Smooth muscle cell (in vitro differentiated cells): ENCODE measurements around the gene SEPTIN10. TPM values are rescaled to one million over a fixed set of nuclear protein-coding genes. Genes with fewer than 3 reads are reported as not detected.

Experiments
- DNase-seq: peaks from one replicate; lab custom pipeline; 2025; ENCODE audit not compliant: unreplicated experiment; lab: John Stamatoyannopoulos, UW
- H2AFZ ChIP-seq: fragments of 200-600 bp; sonication (generic); 2 replicates; pipeline ENCODE4 v1.6.0; 2016; ENCODE audit warnings: antibody characterized with exemption, low read depth, mild to moderate bottlenecking
- H3F3A ChIP-seq: fragments of 200-600 bp; sonication (generic); 2 replicates; pipeline ENCODE4 v1.6.0; 2017; ENCODE audit warnings: antibody characterized with exemption, low read depth
- H3K27ac ChIP-seq: fragments of 200-600 bp; sonication (generic); 2 replicates; pipeline ENCODE4 v1.5.1; 2016; ENCODE audit warnings: low read depth, mild to moderate bottlenecking
- H3K27me3 ChIP-seq: fragments of 200-600 bp; sonication (generic); 2 replicates; pipeline ENCODE4 v1.6.1; 2016; ENCODE audit warnings: low read depth, mild to moderate bottlenecking
- H3K36me3 ChIP-seq: fragments of 200-600 bp; sonication (generic); 2 replicates; pipeline ENCODE4 v1.5.1; 2016; ENCODE audit warnings: low read depth
- H3K4me1 ChIP-seq: fragments of 200-600 bp; sonication (generic); 2 replicates; pipeline ENCODE4 v1.5.1; 2016; ENCODE audit warnings: low read depth
- H3K4me2 ChIP-seq: fragments of 200-600 bp; sonication (generic); 2 replicates; pipeline ENCODE4 v1.6.0; 2016; ENCODE audit warnings: mild to moderate bottlenecking
- H3K4me3 ChIP-seq: fragments of 200-600 bp; sonication (generic); 2 replicates; pipeline ENCODE4 v1.5.1; 2016; ENCODE audit warnings: mild to moderate bottlenecking
- H3K79me2 ChIP-seq: fragments of 200-600 bp; sonication (generic); 2 replicates; pipeline ENCODE4 v1.6.0; 2016; ENCODE audit warnings: low read depth, mild to moderate bottlenecking
- H3K9ac ChIP-seq: fragments of 200-600 bp; sonication (generic); 2 replicates; pipeline ENCODE4 v1.6.0; 2016; ENCODE audit warnings: low read depth
- H3K9me3 ChIP-seq: fragments of 200-600 bp; sonication (generic); replicated peaks from 2 replicates; pipeline ENCODE4 v1.5.1; 2016; ENCODE audit warnings: low read depth
- H4K20me1 ChIP-seq: fragments of 200-600 bp; sonication (generic); 2 replicates; pipeline ENCODE4 v1.6.0; 2016; ENCODE audit warnings: low read depth
- CTCF ChIP-seq: fragments of 200-600 bp; sonication (generic); IDR thresholded peaks from 2 replicates; pipeline ENCODE4 v1.5.1; 2017; ENCODE audit warnings: borderline replicate concordance, mild to moderate bottlenecking, antibody characterized with exemption; ENCODE audit not compliant: insufficient read depth, poor library complexity, severe bottlenecking
- WGBS: methylation state at CpG from one replicate; pipeline ENCODE4 v1.1.7; 2016; ENCODE audit warnings: low lambda C conversion rate; 5-methylcytosine and 5-hydroxymethylcytosine counted together
- polyA plus RNA-seq: library from polyadenylated mRNA; unstranded; fragments of >200 nt; fragmentation: Nextera tagmentation; extraction: Ambion mirVana; gene quantifications from 2 replicates; pipeline ENCODE4 v1.2.1, GENCODE V29; 2016
- total RNA-seq: library from RNA; depleted of rRNA; stranded (reverse); fragments of >200 nt; gene quantifications from 2 replicates; pipeline ENCODE4 v1.2.3, GENCODE V29; 2014

The SEPTIN10 gene
- total and polyA plus RNA-seq, 2 experiments from 2014 or later: 39.2 to 92.1 TPM

GRCh38 chr2:109594246-109594885 lies 19.4 kb downstream of the SEPTIN10 start:
- H3K9me3 ChIP-seq: no peaks in the 10 kb centered on the region
- peak overlapping the region; percentile 16 for H3K4me2 ChIP-seq
- 77% methylated on average over 16 of the region's 16 CpGs for WGBS
- no peak for TF ChIP-seq CTCF
- no peak for DNase-seq
- no peak overlapping the region for H3K9ac ChIP-seq
- no peaks in the 10 kb centered on the region for H3K4me1 ChIP-seq
- H3K36me3 ChIP-seq: no peaks in the 10 kb centered on the region
- no peaks in the 10 kb centered on the region for H3K27me3 ChIP-seq
- peaks cover 85% of the 10 kb centered on the region for H3K79me2 ChIP-seq
- H3K4me3 ChIP-seq: no peak overlapping the region
- peaks cover 93% of the 10 kb centered on the region for H4K20me1 ChIP-seq
- H3F3A ChIP-seq: no peaks in the 10 kb centered on the region
- H3K27ac ChIP-seq: no peak overlapping the region
- H2AFZ ChIP-seq: no peak overlapping the region

GRCh38 chr2:109592905-109593304 lies 20.9 kb downstream of the SEPTIN10 start:
- Histone ChIP-seq H3K9me3 (no peaks in the 10 kb centered on the region), H3K79me2 (peaks cover 85% of the 10 kb centered on the region), H2AFZ (no peak overlapping the region), H3K4me2 (no peak overlapping the region), H3F3A (no peaks in the 10 kb centered on the region), H3K9ac (no peak overlapping the region), H3K36me3 (no peaks in the 10 kb centered on the region), H3K27me3 (no peaks in the 10 kb centered on the region), H3K4me1 (no peaks in the 10 kb centered on the region), H3K4me3 (no peak overlapping the region), H4K20me1 (peaks cover 90% of the 10 kb centered on the region), H3K27ac (no peak overlapping the region)
- no peak for TF ChIP-seq CTCF
- no peak for DNase-seq
- WGBS: 98% methylated on average over 3 of the region's 3 CpGs

- Histone ChIP-seq H4K20me1 (peaks cover 91% of the 10 kb centered on the region), H3K79me2 (peaks cover 80% of the 10 kb centered on the region), H3K4me1 (no peaks in the 10 kb centered on the region), H3K9ac (no peak overlapping the region), H3K9me3 (no peaks in the 10 kb centered on the region), H2AFZ (no peak overlapping the region), H3K27me3 (no peaks in the 10 kb centered on the region), H3K4me2 (no peak overlapping the region), H3K27ac (no peak overlapping the region), H3K4me3 (no peak overlapping the region), H3F3A (no peaks in the 10 kb centered on the region), H3K36me3 (no peaks in the 10 kb centered on the region)
- TF ChIP-seq CTCF: no peak
- DNase-seq: no peak
These were observed 22.6 kb downstream of the SEPTIN10 start for GRCh38 chr2:109591206-109591605.

GRCh38 chr2:109586687-109587086 lies 27.1 kb downstream of the SEPTIN10 start:
- Histone ChIP-seq H3K9ac (no peak overlapping the region), H3K4me2 (no peak overlapping the region), H3K27me3 (no peaks in the 10 kb centered on the region), H3F3A (no peaks in the 10 kb centered on the region), H4K20me1 (peaks cover 91% of the 10 kb centered on the region), H3K4me3 (no peak overlapping the region), H3K36me3 (no peaks in the 10 kb centered on the region), H3K79me2 (peaks cover 75% of the 10 kb centered on the region), H3K9me3 (no peaks in the 10 kb centered on the region), H3K27ac (no peak overlapping the region), H2AFZ (no peak overlapping the region), H3K4me1 (no peaks in the 10 kb centered on the region)
- TF ChIP-seq CTCF: no peak
- DNase-seq: no peak
